LNCAP (cell line): ENCODE data around the gene NEK6.

Experiments used
- TF ChIP-seq, protein P1 (sequence below): fragments of 450-650 bp; IDR thresholded peaks from 2 replicates; pipeline ENCODE4 v1.5.1; 2017; ENCODE audit warnings: mild to moderate bottlenecking

Gene NEK6

DNA sequence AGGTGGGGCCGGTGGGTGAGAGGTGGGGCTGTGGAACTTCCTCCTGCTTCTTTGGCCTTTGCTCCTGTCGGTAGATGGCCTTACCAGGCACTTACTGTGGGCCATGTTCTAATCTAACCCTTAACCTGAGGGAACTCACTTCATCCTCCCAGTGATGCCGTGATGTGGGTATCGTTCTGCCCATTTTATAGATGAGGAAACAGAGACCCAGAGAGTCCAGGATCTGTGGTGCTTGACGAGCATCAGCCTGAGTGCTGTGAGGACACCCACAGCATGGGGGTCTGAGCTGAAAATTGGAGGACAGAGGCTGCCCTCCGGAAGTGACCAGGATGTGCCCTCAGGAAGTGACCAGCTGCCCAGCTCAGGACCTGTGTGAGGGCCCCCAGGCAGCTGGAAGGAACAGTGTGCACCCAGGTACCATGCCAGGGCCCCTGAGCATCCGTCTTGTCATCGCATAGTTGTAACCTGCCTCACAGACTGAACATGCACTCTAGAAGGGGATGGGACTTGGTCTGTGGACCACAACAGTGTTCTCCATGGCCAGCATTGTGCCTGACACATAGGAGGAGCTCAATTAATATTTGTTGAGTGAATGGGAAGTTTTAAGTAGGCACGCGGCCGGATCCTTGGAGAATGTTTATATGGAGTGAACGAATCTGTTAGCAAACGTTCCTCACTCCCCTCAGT is 8.5 kb downstream of the NEK6 start:
- TF ChIP-seq, protein P1, sequence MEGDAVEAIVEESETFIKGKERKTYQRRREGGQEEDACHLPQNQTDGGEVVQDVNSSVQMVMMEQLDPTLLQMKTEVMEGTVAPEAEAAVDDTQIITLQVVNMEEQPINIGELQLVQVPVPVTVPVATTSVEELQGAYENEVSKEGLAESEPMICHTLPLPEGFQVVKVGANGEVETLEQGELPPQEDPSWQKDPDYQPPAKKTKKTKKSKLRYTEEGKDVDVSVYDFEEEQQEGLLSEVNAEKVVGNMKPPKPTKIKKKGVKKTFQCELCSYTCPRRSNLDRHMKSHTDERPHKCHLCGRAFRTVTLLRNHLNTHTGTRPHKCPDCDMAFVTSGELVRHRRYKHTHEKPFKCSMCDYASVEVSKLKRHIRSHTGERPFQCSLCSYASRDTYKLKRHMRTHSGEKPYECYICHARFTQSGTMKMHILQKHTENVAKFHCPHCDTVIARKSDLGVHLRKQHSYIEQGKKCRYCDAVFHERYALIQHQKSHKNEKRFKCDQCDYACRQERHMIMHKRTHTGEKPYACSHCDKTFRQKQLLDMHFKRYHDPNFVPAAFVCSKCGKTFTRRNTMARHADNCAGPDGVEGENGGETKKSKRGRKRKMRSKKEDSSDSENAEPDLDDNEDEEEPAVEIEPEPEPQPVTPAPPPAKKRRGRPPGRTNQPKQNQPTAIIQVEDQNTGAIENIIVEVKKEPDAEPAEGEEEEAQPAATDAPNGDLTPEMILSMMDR = no peak

DNA sequence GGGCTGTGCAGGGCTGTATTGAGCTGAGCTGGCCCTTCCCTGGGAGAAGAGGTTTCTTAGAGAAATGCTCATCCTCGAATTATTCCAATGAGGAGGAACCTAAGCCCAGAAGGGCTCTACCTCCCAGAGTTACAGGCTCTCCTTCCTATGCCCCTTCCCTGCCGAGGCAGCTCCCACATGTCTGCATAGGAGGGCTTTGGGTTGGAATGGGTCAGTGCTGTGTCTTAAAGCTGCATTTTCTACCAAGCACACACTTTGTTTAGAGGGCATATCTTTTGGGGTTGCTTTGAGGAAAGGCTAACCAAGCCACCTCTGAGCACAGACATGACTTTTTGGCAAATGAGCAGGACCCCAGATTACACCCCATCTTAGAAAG is 9.1 kb downstream of the NEK6 start:
- TF ChIP-seq, protein P1 = no peak

DNA sequence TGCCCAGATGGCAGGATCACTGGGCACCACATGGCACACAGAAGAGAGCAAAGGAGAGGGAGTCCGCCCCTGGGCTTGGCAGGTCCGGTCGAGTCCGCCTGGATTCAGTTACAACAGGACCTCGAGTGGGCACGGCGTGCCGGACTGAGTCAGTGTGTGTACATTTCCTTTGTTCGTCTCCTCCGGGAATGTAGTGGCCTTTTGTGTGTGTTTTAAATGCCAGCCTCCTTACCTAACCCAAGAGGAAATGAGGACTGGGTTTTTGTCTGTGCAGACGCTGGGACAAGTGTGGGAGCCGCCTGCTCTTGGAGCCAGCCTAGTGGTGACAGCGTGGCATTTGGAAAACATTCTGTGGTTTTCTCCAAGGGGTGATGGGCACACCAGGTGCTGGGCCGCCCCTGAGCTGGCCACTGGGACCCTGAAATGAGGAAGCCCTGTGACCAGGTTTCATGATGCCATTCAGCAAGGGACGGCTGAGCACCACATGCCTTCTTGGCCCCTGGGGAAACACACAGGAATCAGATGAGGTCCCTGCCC is 9.6 kb downstream of the NEK6 start:
- TF ChIP-seq, protein P1 = no peak

DNA sequence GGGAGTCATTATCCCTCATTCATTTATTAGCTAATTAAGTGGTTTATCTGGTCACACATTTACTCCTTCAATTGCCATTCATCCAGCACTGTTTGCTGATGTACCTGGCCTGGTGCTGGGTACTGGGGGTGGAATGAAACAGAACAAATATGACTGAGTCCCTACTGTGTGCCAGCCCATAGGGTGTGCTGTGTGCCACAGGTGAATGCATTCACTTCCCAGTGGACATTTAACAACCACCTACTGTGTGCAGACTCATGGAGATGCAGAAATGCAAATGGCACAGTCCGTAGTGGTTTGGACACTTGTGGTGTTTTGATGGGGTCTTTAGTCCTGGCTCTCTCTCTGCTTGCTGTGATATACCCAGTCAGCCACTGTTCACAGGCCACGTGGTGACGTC is 10.5 kb downstream of the NEK6 start:
- TF ChIP-seq, protein P1 = no peak

DNA sequence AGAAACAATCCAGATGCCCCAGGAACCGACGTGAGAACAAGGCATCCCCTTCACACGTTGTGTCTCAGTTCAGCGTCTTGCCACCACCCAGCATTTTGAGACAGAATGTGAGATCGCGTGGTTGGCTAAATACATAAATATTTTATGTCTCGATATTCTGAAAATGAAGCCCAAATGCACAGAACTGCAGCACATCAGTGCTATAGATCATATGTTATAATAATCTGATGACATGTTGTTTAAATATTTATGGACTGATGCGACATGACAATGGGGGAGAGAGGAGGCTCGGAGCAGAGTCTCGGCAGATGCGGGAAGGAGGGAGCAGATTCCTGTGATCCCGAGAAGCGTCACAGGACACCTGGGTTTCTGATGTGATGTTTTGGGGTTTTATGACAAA is 10.9 kb downstream of the NEK6 start:
- TF ChIP-seq, protein P1 = no peak

DNA sequence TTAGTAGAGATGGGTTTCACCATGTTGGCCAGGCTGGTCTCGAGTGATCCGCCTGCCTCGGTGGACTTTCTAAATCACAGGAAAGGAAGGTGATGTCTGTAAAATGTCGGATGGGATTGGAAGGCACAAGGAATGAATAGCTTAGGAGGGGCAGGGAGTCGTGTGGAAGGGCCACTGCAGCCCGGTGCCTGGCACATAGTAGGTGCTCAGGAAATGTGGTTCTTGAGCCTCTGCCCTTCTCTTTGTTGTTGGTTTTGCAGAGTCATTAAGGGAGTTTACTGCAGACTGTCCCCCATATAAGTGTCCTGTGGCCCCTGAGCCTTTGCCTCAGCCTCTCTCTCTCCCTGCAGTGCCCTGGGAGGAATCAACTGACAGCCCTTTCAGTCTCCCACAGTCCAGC is 11.8 kb downstream of the NEK6 start:
- TF ChIP-seq, protein P1 = no peak

DNA sequence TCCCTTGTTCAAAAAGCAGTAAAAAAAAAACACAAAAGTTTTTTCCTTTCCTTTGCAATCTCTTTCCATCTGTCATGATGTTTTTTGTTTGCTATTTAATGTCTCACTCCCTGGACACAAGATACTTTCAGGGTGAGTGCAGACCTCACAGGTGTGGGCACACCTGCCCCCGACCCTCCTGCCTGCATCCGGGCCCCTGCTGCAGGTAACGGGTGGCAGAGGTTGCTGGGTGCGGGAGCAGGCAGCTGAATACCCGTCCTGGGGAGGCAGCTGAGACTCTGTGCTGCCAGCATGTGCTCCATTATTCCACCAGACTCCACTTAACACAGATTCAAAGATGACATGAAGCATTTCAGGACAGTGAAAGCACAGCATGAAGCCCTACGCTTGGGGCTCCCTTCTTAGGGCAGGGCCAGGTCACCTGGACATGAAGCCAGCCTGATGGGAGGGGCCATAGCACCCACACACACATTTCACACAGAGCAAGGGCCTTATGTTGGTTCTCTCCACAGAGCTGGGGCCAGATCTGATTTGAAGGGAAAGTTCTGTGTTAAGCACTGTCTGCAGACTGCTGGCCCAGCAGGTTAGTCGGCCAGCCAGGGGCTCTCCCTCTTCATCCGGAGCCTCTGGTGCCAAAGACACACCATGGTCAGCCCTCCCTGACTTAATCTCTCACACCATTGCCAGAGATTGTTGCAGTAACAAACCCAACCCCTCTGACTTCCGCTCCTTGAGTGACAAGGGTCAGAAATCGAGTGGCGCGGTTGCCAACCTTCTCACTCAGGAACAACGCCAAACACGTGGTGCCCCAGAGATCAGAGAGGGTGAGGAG is 13.0 kb downstream of the NEK6 start:
- TF ChIP-seq, protein P1 = no peak
